ENCODE data around the gene CMC2. TPM values are rescaled to one million over a fixed set of nuclear protein-coding genes. Genes with fewer than 3 reads are reported as not detected.

Gene CMC2
- 10 to 100 TPM in 3 of 4 donors, 1 to 10 TPM in 1; 8.9 to 37.8 (median 34.1) TPM for total RNA-seq

DNA sequence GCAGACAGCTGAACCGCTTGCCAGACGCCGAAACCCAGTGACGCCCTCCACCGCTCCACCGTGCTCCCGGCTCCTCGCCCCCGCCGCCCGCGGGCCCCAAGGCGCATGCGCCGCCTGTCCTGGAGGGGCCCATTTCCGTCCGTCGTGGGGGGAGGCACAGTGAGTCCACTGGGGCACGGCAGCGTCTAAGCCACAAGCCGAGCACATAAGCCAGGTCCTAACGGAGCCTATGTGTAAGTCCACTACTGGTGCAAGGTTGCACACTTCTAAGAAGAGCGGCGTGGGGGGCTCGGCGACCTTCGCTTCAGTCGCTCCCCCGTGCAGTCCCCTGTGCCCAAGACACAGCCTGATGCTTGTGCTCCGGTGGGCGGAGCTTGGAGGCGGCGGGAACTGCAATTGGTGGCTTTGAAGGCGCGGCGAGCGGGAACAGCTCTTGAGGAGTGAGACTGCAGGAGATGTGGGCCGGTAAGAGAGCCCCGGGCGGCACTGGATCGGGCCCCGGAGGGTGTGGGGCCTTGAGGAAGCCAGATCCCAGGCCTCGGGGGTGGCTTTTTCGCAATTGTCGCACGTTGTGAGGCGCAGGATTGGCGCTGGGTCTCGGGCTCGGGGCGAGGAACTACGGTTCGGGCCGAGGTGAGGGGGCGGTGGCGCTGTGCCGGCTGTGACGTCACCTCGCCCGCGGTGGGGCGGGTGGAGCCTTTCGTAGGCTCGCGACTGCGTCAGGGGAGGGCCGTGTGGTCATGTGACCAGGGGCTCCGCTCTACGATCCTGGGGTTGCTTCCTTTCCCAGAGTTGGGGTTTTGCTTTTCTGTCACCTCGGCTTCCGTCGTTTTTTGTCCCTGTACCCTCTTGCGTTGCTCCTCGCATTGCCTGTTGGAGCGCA, at the start of gene CMC2, which contains the start of gene CENPN:
TSS of gene CMC2 (minus strand) at position 73 of the 883 bp plus-strand sequence. CDS start 9,491 bp downstream, outside the sequence.
TSS of gene CENPN (plus strand) at position 402 of the 883 bp plus-strand sequence. CDS start 4,726 bp downstream, outside the sequence.
- peak; percentile 56 to 75 for TF ChIP-seq POLR2A (IDR thresholded peaks at IDR 0.05)
- no peak for TF ChIP-seq EP300 (IDR thresholded peaks at IDR 0.05)
- TF ChIP-seq POLR2AphosphoS5 (IDR thresholded peaks at IDR 0.05): peak in 2 of 3 donors; percentile 61 to 92
- Histone ChIP-seq H3K36me3 (no peaks in the 10 kb centered on the region), H3K27me3 (no peaks in the 10 kb centered on the region), H3K4me1 (peaks cover 26% of the 10 kb centered on the region), H3K27ac (peak within 1 kb of the TSS; percentile 99), H3K4me3 (peak within 1 kb of the TSS; percentile 94), H3K9me3 (no peaks in the 10 kb centered on the region)
- peak; percentile 99 to 100 for DNase-seq (ENCODE audit: low spot score in 2 of 2)
- WGBS: 0% methylated on average over 23 of the region's 75 CpGs

DNA sequence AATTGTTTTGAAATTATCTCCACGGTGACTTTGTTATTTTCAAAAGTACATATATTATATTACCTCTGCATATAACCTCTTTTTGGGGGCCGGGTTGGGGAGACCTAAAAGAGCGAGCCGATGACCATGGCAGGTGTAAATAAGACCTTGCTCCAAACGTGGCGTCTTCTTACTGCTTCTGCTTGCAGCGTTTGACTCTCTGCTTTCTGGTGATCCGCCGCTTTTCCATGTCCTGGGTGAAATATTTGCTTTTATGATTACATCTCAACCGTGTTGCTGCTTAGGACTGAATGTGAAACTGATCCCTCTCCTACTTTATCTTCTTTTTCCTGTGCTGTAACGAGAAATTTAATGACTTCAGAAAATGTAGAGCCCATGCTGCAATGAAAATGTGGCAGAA, 47.1 kb upstream of the CMC2 start:
- no peak for DNase-seq (ENCODE audit: low spot score in 2 of 2)
- WGBS: 85% methylated on average over 11 of the region's 11 CpGs
- Histone ChIP-seq H3K27me3 (no peaks in the 10 kb centered on the region), H3K27ac (no peak overlapping the region), H3K36me3 (no peaks in the 10 kb centered on the region), H3K4me3 (no peak overlapping the region), H3K4me1 (no peaks in the 10 kb centered on the region), H3K9me3 (peaks cover 4% of the 10 kb centered on the region)
- TF ChIP-seq POLR2A (IDR thresholded peaks at IDR 0.05) (no peak), EP300 (IDR thresholded peaks at IDR 0.05) (no peak), POLR2AphosphoS5 (IDR thresholded peaks at IDR 0.05) (no peak)
- TF ChIP-seq, protein P1, sequence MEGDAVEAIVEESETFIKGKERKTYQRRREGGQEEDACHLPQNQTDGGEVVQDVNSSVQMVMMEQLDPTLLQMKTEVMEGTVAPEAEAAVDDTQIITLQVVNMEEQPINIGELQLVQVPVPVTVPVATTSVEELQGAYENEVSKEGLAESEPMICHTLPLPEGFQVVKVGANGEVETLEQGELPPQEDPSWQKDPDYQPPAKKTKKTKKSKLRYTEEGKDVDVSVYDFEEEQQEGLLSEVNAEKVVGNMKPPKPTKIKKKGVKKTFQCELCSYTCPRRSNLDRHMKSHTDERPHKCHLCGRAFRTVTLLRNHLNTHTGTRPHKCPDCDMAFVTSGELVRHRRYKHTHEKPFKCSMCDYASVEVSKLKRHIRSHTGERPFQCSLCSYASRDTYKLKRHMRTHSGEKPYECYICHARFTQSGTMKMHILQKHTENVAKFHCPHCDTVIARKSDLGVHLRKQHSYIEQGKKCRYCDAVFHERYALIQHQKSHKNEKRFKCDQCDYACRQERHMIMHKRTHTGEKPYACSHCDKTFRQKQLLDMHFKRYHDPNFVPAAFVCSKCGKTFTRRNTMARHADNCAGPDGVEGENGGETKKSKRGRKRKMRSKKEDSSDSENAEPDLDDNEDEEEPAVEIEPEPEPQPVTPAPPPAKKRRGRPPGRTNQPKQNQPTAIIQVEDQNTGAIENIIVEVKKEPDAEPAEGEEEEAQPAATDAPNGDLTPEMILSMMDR (IDR thresholded peaks at IDR 0.05): no peak

DNA sequence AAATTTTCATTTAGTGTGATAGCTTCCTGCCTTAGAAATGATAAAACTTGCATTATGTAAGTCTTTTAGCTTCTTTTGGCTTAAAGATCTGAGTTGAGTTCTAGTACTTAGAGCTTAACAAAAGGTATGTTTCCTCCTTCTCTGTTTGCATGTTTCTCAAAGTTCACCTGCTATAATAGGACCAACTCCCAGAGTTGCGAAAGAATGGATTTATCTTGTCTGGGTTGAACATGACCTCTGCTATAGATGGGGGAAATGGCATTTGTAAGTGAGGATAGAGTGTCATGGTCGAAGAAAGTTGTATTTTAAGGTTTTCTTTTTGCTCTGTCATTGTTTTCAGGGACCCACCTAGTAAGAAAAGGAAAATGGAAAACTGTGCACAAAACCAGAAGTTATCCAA, 36.1 kb upstream of the CMC2 start:
- no peaks in the 10 kb centered on the region for H3K9me3 ChIP-seq
- H3K4me3 ChIP-seq: no peak overlapping the region
- H3K27ac ChIP-seq: no peak overlapping the region
- no peaks in the 10 kb centered on the region for H3K4me1 ChIP-seq
- no peaks in the 10 kb centered on the region for H3K27me3 ChIP-seq
- no peak for DNase-seq (ENCODE audit: low spot score in 2 of 2)
- TF ChIP-seq POLR2AphosphoS5 (IDR thresholded peaks at IDR 0.05) (no peak), EP300 (IDR thresholded peaks at IDR 0.05) (no peak), POLR2A (IDR thresholded peaks at IDR 0.05) (no peak)
- TF ChIP-seq, protein P1 (IDR thresholded peaks at IDR 0.05): no peak
- H3K36me3 ChIP-seq: peaks cover 57% of the 10 kb centered on the region
- 97% methylated on average over 2 of the region's 2 CpGs for WGBS

- WGBS: 76% methylated on average over 4 of the region's 4 CpGs
- peaks cover 57% of the 10 kb centered on the region for H3K36me3 ChIP-seq
- no peak overlapping the region for H3K27ac ChIP-seq
- TF ChIP-seq POLR2AphosphoS5 (IDR thresholded peaks at IDR 0.05): no peak
- no peak for TF ChIP-seq EP300 (IDR thresholded peaks at IDR 0.05)
- TF ChIP-seq, protein P1 (IDR thresholded peaks at IDR 0.05): no peak
- no peak for TF ChIP-seq POLR2A (IDR thresholded peaks at IDR 0.05)
- peaks cover 10% of the 10 kb centered on the region for H3K4me1 ChIP-seq
- no peaks in the 10 kb centered on the region for H3K9me3 ChIP-seq
- H3K27me3 ChIP-seq: no peaks in the 10 kb centered on the region
- H3K4me3 ChIP-seq: no peak overlapping the region
- no peak for DNase-seq (ENCODE audit: low spot score in 2 of 2)
These were observed 35.0 kb upstream of the CMC2 start for GRCh38 chr16:81041696-81042095.

GRCh38 chr16:81040842-81041241, 34.2 kb upstream of the CMC2 start:
- Histone ChIP-seq H3K9me3 (no peaks in the 10 kb centered on the region), H3K4me1 (peaks cover 15% of the 10 kb centered on the region), H3K27ac (no peak overlapping the region), H3K4me3 (no peak overlapping the region), H3K27me3 (no peaks in the 10 kb centered on the region), H3K36me3 (peaks cover 57% of the 10 kb centered on the region)
- TF ChIP-seq, protein P1 (IDR thresholded peaks at IDR 0.05): no peak
- TF ChIP-seq POLR2A (IDR thresholded peaks at IDR 0.05) (no peak), POLR2AphosphoS5 (IDR thresholded peaks at IDR 0.05) (no peak), EP300 (IDR thresholded peaks at IDR 0.05) (no peak)
- no peak for DNase-seq (ENCODE audit: low spot score in 2 of 2)
- WGBS: 89% methylated on average over 5 of the region's 5 CpGs

All from suprapubic skin (tissue), 4 donors.